Small intestine (tissue), 7 donors: Measurements from ENCODE around the gene CARMIL3. TPM values are rescaled to one million over a fixed set of nuclear protein-coding genes. Genes with fewer than 3 reads are reported as not detected.
"Not testable (repeated sequence)": the region's sequence is repeated elsewhere in the genome, so short reads cannot be mapped to it uniquely, and the experiment has no call there.

ENCODE experiments used
- DNase-seq, 2 donors: peaks; one replicate each; pipeline versions ENCODE4 v3.0.0 to v3.0.0-alpha.2; 2013
- FAIRE-seq: peaks from 2 replicates; lab custom pipeline; 2012; peaks lifted over from hg19 to GRCh38; lab: Jason Lieb, UNC
- H3K27ac ChIP-seq, 3 donors: one replicate each; pipeline ENCODE4 v1.5.1; 2013; ENCODE audit warnings: low read length in 2 of 3, mild to moderate bottlenecking in 2 of 3, control low read depth in 1 of 3, inconsistent platforms in 1 of 3, low read depth in 1 of 3, moderate library complexity in 1 of 3
- H3K27me3 ChIP-seq, 3 donors: one replicate each; pipeline ENCODE4 v1.6.1; 2013; ENCODE audit warnings: low read length in 3 of 3, inconsistent platforms in 1 of 3; ENCODE audit not compliant: control insufficient read depth in 3 of 3, insufficient read depth in 3 of 3
- H3K36me3 ChIP-seq, 3 donors: one replicate each; pipeline ENCODE4 v1.6.1; 2013; ENCODE audit warnings: low read length in 3 of 3, inconsistent platforms in 1 of 3, low read depth in 1 of 3, mild to moderate bottlenecking in 1 of 3, moderate library complexity in 1 of 3; ENCODE audit not compliant: control insufficient read depth in 3 of 3, insufficient read depth in 2 of 3
- H3K4me1 ChIP-seq, 3 donors: one replicate each; pipeline ENCODE4 v1.6.1; 2013; ENCODE audit warnings: low read length in 2 of 3, inconsistent platforms in 1 of 3, low read depth in 1 of 3, mild to moderate bottlenecking in 1 of 3, moderate library complexity in 1 of 3; ENCODE audit not compliant: control insufficient read depth in 3 of 3, insufficient read depth in 2 of 3
- H3K4me3 ChIP-seq, 3 donors: one replicate each; pipeline ENCODE4 v1.5.1; 2013; ENCODE audit warnings: low read length in 3 of 3, control low read depth in 1 of 3, inconsistent platforms in 1 of 3, low read depth in 1 of 3, mild to moderate bottlenecking in 1 of 3, moderate library complexity in 1 of 3
- H3K9me3 ChIP-seq, 2 donors: one replicate each; pipeline ENCODE4 v1.6.1; 2013; ENCODE audit warnings: low read depth in 1 of 2, low read length in 1 of 2; ENCODE audit not compliant: control insufficient read depth in 2 of 2, insufficient read depth in 1 of 2
- WGBS, 3 donors: extraction: QIAGEN DNeasy Blood & Tissue Kit; methylation state at CpG; one replicate each; pipeline ENCODE4 v1.1.7; 2013; 5-methylcytosine and 5-hydroxymethylcytosine counted together
- polyA plus RNA-seq, 4 donors: library from polyadenylated mRNA; stranded (reverse) in 3 of 4; unstranded in 1 of 4; fragments of 200-250 nt in 3 of 4; fragments of 120-200 nt in 1 of 4; gene quantifications; one replicate each; pipeline versions ENCODE4 v1.2.1 to v1.2.3, GENCODE V29; 2013
- donor health status: healthy with polysubstance abuse.
- donor health status: control.
- donor health status: control.
- donor health status: Bipolar disorder and iron deficiency.
- donor health status: healthy.

The CARMIL3 gene
- polyA plus RNA-seq, 4 donors: 0.81 to 1.4 (median 1.1) TPM

DNA sequence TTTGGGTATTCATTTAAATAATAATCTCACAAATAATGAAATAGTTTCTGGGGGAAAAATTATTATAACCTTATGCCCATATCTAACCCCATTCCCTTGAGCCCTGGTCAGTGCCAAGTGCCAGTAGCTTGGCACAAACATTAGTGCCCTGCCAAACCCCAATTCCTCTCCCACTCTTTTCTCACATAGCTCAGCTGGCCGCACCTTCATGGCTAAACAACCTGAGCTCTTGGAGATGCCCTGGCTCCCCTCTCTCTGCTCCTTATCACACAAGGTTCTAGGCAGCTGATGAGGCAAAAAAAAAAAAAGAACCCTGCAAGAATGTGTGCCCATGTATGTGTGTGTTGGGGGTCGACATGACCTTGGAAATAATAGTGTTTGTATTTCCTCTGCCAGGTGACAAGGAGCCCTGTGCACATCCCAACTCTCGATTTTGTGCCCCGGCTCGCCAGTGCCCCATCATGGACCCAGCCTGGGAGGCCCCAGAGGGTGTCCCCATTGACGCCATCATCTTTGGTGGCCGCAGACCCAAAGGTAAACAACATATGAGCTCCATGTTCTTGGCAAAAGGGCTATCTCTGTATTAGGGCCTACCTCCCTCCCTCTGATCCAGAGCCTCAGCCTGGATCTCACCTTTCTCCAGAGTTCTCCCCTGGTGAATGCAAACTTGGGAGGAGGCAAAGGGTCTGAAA lies 50.7 kb downstream of the CARMIL3 start:
- DNase-seq: no peak
- Histone ChIP-seq H3K4me3 (no peak overlapping the region), H3K27ac (no peak overlapping the region), H3K9me3 (peaks cover 0 to 3% of the 10 kb centered on the region in 2 donors), H3K27me3 (no peaks in the 10 kb centered on the region), H3K36me3 (peaks cover 9 to 72% (median 23%) of the 10 kb centered on the region in 3 donors), H3K4me1 (peaks cover 0 to 14% (median 2%) of the 10 kb centered on the region in 3 donors)
- 92 to 97% (median 93%) methylated on average over 7 of the region's 7 CpGs for WGBS, 3 donors
- no peak for FAIRE-seq

DNA sequence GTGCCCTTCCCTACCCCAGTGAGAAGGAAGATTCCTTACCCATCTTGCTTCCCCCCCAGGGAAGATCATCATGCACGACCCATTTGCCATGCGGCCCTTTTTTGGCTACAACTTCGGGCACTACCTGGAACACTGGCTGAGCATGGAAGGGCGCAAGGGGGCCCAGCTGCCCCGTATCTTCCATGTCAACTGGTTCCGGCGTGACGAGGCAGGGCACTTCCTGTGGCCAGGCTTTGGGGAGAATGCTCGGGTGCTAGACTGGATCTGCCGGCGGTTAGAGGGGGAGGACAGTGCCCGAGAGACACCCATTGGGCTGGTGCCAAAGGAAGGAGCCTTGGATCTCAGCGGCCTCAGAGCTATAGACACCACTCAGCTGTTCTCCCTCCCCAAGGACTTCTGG lies 51.6 kb downstream of the CARMIL3 start:
- Histone ChIP-seq H3K4me1 (peaks cover 0 to 11% (median 0%) of the 10 kb centered on the region in 3 donors), H3K36me3 (peaks cover 9 to 63% (median 20%) of the 10 kb centered on the region in 3 donors)
- FAIRE-seq: no peak

DNA sequence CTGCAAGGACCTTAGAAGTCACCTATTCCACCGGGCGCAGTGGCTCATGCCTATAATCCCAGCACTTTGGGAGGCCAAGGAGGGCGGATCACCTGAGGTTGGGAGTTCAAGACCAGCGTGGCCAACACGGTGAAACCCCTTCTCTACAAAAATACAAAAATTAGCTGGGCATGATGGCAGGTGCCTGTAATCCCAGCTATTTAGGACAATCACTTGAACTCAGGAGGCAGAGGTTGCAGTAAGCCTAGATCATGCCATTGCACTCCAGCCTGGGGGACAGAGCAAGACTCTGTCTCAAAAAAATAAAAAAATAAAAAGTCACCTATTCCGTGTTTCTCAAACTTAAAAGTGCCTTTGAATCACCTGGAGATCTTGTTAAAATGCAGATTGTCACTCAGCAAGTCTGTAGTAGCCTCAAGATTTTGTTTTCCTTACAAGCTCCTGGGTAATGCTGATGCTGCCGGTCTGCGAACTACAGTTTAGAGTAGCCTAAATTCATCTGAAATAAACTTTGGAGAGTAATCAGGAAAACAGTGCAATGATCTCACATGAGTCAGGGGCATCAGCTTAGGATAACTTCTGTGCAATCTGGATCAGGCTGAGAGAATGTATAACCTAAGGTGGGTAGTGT lies 53.9 kb downstream of the CARMIL3 start:
- H3K27me3 ChIP-seq, H3K9me3 ChIP-seq, FAIRE-seq, DNase-seq, H3K4me3 ChIP-seq: not testable (repeated sequence)
- peak overlapping the region in 1 of 3 donors; percentile 14 for H3K27ac ChIP-seq
- 90 to 93% (median 93%) methylated on average over 8 of the region's 8 CpGs for WGBS, 3 donors
- H3K4me1 ChIP-seq: peaks cover 0 to 13% (median 0%) of the 10 kb centered on the region in 3 donors
- peaks cover 4 to 41% (median 9%) of the 10 kb centered on the region in 3 donors for H3K36me3 ChIP-seq

More for the DNA sequence above, 51.6 kb downstream of the CARMIL3 start:
- no peak for DNase-seq
- Histone ChIP-seq H3K4me3 (no peak overlapping the region), H3K27me3 (no peaks in the 10 kb centered on the region), H3K27ac (no peak overlapping the region), H3K9me3 (peaks cover 0 to 3% of the 10 kb centered on the region in 2 donors)
- WGBS, 3 donors: 92 to 95% (median 95%) methylated on average over 13 of the region's 13 CpGs

DNA sequence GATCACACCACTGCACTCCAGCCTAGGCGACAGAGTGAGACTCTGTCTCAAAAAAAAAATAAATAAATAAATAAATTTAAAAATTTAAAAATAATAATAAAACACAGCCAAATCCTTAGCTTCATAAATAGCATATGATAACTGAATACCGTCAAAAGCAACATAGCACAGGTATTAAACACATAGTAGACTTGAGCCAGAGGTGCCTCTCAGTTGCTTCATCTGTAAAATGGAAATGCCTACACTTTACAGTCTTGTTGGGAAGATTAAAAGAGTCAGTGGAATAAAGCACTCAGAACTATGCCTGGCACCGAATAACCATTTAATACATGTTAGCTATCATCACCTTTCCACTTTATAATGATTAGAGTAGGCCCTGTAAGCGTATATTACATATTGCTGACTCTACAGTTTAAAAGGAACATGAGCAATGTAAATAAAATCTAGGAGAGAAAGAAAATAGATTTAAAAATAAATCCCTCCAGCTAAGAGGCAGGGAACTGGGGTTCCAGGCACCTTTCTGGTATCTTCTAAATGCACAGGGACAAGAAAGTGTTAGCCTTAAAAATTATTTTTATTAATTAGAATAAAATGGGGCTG lies 55.0 kb downstream of the CARMIL3 start:
- peaks cover 0 to 19% (median 0%) of the 10 kb centered on the region in 3 donors for H3K4me1 ChIP-seq
- no peak for DNase-seq

DNA sequence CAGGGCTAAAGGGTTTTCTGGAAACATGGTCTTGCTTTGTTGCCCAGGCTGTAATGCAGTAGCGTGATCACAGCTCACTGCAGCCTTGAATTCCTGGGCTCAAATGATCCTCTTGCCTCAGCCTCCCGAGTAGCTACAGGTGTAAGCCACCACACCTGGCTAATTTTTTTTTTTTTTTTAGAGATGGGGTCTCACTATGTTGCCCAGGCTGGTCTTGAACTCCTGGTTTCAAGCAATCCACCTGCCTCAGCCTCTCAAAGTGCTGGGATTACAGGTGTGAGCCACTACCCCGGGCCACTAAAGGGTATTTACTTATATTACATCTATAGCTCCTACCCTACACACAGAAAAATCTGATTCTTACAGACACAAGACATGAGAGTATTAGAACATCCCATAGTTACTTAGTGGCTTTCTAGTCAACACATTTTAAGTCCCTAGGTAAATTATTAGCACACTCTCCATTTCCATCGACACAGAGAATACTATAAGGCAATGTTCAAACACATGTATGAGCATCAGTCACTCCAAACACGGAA lies 56.6 kb downstream of the CARMIL3 start:
- DNase-seq: no peak
- Histone ChIP-seq H3K36me3 (peaks cover 0 to 16% (median under 1%) of the 10 kb centered on the region in 3 donors), H3K4me3 (no peak overlapping the region), H3K27ac (peak overlapping the region in 2 of 3 donors; percentile 9 to 41), H3K4me1 (peaks cover 0 to 21% (median 0%) of the 10 kb centered on the region in 3 donors), H3K27me3 (no peaks in the 10 kb centered on the region), H3K9me3 (peaks cover 0 to 3% of the 10 kb centered on the region in 2 donors)
- FAIRE-seq: no peak
- 37 to 49% (median 45%) methylated on average over 5 of the region's 5 CpGs for WGBS, 3 donors

More for the DNA sequence above, 55.0 kb downstream of the CARMIL3 start:
- FAIRE-seq: no peak
- WGBS, 3 donors: 79 to 90% (median 83%) methylated on average over 4 of the region's 4 CpGs
- H3K36me3 ChIP-seq: peaks cover 0 to 31% (median 9%) of the 10 kb centered on the region in 3 donors
- peaks cover 0 to 3% of the 10 kb centered on the region in 2 donors for H3K9me3 ChIP-seq
- H3K27me3 ChIP-seq: no peaks in the 10 kb centered on the region
- no peak overlapping the region for H3K27ac ChIP-seq
- no peak overlapping the region for H3K4me3 ChIP-seq

DNA sequence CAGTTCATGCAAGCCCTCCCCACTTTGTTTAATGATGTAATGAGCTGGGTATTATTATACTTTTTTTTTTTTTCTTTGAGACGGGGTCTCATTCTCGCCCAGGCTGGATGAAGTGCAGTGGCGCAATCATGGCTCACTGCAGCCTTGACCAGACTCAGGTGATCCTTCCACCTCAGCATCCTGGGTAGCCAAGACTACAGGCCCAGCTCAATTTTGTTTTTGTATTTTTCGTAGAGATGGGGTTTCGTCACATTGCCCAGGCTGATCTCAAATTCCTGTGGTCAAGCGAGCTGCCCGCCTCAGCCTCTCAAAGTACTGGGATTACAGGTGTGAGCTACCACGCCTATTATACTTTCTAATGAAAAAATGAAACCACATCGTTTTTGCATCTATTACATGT lies 58.3 kb downstream of the CARMIL3 start:
- no peak for FAIRE-seq
- Histone ChIP-seq H3K9me3 (no peaks in the 10 kb centered on the region), H3K27me3 (no peaks in the 10 kb centered on the region), H3K36me3 (peaks cover 0 to 2% (median 0%) of the 10 kb centered on the region in 3 donors), H3K4me1 (peaks cover 0 to 24% (median 0%) of the 10 kb centered on the region in 3 donors), H3K4me3 (no peak overlapping the region), H3K27ac (peak overlapping the region in 2 of 3 donors; percentile 8 to 76)
- DNase-seq: no peak
- WGBS, 3 donors: 55 to 72% (median 61%) methylated on average over 9 of the region's 9 CpGs

DNA sequence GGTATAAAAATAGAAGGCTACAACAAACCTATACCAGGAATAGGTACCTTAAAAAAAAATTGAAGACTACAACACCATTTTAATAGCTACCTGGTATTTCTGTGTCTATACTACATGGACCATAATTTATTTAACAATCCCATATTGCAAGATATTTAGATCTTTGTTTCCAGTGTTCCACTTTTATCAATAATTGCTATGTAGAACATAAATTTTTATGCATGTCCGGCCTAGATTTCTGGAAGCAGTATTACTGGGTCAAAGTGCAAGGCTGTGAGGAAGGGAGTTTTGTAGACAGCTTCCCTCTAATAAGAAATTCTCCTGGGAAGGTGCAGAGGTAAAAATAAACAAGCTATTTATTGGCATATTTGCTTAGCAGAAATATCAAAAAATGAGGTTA lies 58.7 kb downstream of the CARMIL3 start:
- Histone ChIP-seq H3K4me3 (no peak overlapping the region), H3K36me3 (no peaks in the 10 kb centered on the region), H3K27me3 (no peaks in the 10 kb centered on the region), H3K4me1 (peaks cover 0 to 24% (median under 1%) of the 10 kb centered on the region in 3 donors), H3K9me3 (no peaks in the 10 kb centered on the region), H3K27ac (peak overlapping the region in 1 of 3 donors; percentile 76)
- WGBS, 3 donors: 18 to 51% (median 37%) methylated on average over 1 of the region's 1 CpG
- peak; percentile 53 to 63 for DNase-seq
- no peak for FAIRE-seq

DNA sequence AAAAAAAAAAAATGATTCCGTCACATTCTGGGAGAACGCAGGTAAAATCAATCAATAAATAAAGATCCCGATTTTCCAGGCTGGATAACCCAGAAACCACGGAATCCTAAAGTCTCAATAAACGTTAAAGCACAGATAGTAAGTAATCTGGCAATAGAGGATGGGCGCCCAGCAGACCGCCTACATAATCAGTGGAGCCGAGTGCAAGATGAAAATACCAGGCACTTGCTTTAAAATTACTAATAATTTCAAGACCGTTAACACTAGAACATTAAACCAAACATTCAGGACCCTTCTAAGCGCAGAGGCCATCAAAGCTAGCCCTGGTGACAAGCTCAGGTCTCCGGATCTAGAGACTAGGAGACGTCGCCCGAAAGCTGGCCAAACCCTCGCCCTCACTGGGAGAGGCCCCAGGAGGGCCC lies 61.6 kb downstream of the CARMIL3 start:
- no peak for FAIRE-seq
- WGBS, 3 donors: 8 to 16% (median 14%) methylated on average over 15 of the region's 15 CpGs
- Histone ChIP-seq H3K4me3 (peak overlapping the region; percentile 50 to 87 (median 52)), H3K9me3 (no peaks in the 10 kb centered on the region), H3K27me3 (no peaks in the 10 kb centered on the region), H3K36me3 (peaks cover 0 to 16% (median under 1%) of the 10 kb centered on the region in 3 donors), H3K4me1 (peaks cover 0 to 28% (median 13%) of the 10 kb centered on the region in 3 donors), H3K27ac (peak overlapping the region; percentile 87 to 100 (median 98))
- no peak for DNase-seq
